GM18873 (cell line): ENCODE data around the gene MYBPC1.
"Not testable (repeated sequence)": the region's sequence is repeated elsewhere in the genome, so short reads cannot be mapped to it uniquely, and the experiment has no call there.

Source experiments
- ATAC-seq: cut with Tn5 transposase; IDR thresholded peaks from one replicate; pipeline ENCODE4 v1.9.1; 2021; ENCODE audit warnings: mild to moderate bottlenecking, moderate library complexity, moderate number of reproducible peaks; ENCODE audit not compliant: unreplicated experiment, low FRiP score

Gene MYBPC1

DNA sequence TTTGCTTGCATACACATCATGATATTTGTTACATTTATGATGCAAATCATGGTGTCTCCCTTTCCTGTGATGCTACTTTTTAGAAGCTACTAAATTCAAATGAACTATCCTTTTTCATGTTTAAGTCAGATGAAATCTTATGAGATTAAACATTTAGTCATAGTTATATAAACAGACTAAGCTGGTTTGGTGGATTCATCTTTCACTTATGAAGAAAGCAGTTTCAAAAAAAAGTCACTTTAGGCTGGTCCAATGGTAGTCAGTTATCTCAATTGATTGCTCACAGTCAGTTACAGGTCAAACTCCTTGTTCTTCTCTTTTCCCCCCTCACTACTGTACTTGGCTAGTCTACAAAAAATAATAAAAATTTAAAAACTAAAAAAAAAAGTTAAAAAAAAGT is 124.8 kb downstream of the MYBPC1 start:
- ATAC-seq: no peak

DNA sequence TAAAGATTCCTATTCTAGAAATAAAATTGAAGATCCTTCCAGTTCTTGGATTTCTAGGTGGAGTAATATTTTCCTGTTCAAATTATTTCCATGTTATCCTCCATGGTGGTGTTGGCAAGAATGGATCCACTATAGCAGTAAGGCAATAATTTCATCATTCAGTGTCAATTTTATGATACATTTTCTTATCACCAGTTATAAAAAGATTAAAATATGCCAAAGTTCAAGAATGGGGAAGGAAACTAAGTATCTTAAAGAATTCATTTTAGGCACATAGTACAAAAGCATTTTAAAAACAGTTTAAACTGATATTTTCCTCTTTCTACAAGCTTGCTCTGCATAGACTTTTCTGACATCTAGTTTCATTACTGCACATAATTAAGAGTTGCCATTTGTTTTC is 125.3 kb downstream of the MYBPC1 start:
- ATAC-seq: no peak

DNA sequence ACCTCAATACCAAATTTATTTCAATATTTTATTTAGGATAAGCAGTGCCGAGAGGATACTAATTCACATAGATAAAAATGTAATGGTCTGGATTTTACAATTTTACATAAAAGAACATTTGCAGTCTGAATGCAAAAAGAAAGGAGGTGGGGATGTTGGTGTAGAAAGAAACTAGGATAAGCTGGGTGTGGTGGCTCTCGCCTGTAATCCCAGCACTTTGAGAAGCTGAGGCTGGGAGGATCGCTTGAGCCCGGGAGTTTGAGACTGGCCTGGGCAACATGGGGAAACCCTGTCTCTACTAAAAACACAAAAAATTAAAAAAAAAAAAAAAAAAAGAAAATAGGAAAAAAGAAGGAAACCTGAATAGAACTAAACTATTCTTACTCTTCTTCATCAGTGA is 127.6 kb downstream of the MYBPC1 start:
- no peak for ATAC-seq

DNA sequence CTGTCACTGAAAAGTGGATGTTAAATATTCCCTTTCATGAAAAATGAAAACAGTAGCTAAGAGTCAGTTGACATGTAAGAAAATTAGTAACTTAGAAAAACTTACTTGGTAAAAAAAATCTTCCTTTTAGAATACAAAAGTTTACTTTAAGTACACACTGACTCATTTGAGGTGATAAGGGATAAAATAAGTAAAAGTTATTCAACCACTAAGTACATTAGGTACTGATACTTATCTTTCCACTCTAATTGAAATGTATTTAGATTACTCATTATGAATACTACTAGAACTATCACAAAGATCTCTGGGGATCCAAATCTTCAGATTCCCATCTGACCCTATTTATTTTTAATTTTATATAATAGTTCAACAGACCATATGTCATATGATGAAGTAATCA is 132.3 kb downstream of the MYBPC1 start:
- no peak for ATAC-seq

DNA sequence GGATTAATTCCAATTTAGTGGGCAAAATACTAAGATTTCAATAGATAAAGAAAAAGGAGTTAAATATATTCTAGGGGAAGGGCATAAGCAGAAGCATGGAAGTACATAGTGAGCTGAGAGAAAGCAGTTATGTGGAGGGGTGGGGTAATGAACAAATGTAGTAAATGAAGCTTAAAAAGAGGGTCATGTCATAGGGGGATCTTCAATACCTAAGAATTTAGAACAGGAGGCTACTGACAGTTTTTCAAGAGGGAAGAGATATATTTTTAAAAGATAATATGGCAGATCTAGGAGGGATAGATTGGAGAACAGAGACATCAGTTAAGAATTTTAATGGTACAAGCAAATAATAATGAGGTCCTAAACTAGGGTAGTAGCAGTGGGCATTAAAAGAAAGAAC is 135.1 kb downstream of the MYBPC1 start:
- no peak for ATAC-seq

DNA sequence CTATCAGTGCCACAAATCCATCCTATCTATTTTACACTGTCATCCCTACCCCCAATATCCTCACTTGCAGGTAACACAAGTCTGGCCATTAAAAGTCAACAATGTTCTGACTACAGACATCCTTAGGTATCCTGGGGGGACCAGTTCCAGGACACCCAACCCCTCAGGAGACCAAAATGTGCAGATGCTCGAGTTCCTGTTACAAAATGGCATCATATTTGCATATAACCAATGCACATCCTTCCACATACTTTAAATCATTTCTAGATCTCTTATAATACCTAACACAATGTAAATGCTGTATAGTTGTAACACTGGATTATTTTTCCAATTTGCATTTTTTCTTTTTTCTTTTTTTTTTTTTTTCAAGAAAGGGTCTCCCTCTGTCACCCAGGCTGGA is 137.5 kb downstream of the MYBPC1 start:
- ATAC-seq: no peak

DNA sequence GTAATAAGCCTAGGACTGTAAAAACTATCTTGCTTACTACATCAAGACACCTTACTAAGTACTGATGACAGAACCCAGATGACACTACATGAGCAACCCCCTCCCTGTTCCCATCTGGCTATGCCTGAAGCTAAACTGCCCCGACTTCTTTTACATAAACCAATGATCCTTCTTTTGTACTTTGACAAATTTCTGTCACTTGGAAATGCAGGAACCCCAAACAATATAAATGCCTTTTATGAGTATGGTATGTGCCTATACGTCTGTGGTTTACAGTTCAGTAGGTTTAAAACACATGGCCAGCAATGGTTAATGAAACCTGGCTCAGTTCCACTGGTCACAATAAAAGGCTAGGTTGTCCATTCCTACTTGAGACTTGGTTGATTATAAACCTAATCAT is 138.4 kb downstream of the MYBPC1 start:
- no peak for ATAC-seq

DNA sequence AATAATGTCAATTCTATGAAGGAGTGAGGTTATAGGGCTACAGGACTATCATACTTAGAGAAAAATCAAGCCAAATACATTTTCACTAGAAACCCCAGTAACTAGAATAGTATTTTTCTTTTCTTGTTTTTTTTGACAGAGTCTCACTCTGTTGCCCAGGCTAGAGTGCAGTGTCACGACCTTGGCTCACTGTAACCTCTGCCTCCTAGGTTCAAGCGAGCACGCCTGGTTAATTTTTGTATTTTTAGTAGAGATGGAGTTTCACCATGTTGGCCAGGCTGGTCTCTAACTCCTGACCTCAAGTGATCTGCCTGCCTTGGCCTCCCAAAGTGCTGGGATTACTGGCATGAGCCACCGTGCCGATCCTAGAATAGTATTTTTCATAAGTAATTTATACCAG is 139.7 kb downstream of the MYBPC1 start:
- not testable (repeated sequence) for ATAC-seq
